ENCODE data around the gene NMBR. TPM values are rescaled to one million over a fixed set of nuclear protein-coding genes. Genes with fewer than 3 reads are reported as not detected.

The NMBR gene
- total and polyA plus RNA-seq, 2 of the 8 experiments (the other 6 are each of a cell fraction or from before 2014, with no cell fraction given): 0.08 TPM; not detected in 1

DNA sequence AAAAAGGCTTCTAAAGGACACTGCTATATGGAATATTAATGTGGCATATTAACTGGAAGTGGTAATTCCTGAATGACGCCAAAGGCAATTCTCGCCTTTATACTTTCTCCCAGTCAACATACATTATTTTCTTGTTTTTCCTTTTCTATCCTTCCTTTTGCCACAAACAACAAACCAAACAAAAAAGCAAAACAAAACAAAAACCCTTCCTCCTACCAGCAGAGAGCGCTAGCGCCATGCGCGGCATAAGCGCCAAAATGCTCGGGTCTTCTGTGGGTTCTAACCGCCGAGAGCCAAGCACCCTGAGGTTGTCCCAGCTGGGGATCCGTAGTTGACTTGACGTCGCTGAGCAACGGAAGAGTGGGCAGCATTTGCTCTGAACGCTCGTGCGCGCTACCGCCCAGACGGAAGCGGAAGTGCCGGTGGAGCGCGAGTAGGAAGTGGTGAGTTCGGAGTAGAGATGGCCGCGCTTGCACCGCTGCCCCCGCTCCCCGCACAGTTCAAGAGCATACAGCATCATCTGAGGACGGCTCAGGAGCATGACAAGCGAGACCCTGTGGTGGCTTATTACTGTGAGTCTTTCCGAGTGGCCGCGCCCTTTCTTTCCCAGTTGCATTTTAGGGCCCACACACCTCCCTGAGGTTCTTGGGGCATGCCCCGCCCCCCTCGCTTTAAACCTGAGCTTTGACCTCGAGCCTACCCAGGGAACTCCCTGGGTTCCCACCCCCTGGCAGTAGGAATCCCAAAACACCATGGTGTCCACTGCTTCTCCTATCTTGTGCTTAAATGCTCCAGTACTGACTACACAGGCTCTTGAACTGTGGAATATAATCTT lies at the start of gene NMBR, which contains the start of gene VTA1 (continued):
- TF ChIP-seq POLR2A (IDR thresholded peaks at IDR 0.05; ENCODE audit: control extremely low read depth in 1 of 2, low read depth in 2 of 2, low read length in 2 of 2): peak in 1 of 2 experiments; percentile 89; a peak in 2 of 3 replicates
- TF ChIP-seq YY1 (IDR thresholded peaks at IDR 0.05; ENCODE audit: low read depth, low read length): peak; percentile 84; the same call in 1 of the 2 replicates
- TF ChIP-seq TAF7 (optimal IDR thresholded peaks at IDR 0.05; ENCODE audit: borderline replicate concordance, low read depth, low read length): peak; percentile 7
- peak; percentile 84 to 87 for TF ChIP-seq RAD21 (IDR thresholded peaks at IDR 0.05 in 1 of 2, conservative IDR thresholded peaks at IDR 0.05 in 1 of 2; ENCODE audit: low read depth in 2 of 2, low read length in 2 of 2)
- 0 out of 2 replicates have a peak, but pooled peaks have one; percentile 43 for TF ChIP-seq TCF12 (IDR thresholded peaks at IDR 0.05; ENCODE audit: low read depth, low read length)
- TF ChIP-seq POLR2AphosphoS5 (IDR thresholded peaks at IDR 0.05; ENCODE audit: low read depth, low read length): peak; percentile 90
- no peak for TF ChIP-seq RXRA (IDR thresholded peaks at IDR 0.05; ENCODE audit: insufficient read depth, low read depth, low read length)
- TF ChIP-seq SP2 (IDR thresholded peaks at IDR 0.05; ENCODE audit: low read length): no peak
- TF ChIP-seq, protein P1, sequence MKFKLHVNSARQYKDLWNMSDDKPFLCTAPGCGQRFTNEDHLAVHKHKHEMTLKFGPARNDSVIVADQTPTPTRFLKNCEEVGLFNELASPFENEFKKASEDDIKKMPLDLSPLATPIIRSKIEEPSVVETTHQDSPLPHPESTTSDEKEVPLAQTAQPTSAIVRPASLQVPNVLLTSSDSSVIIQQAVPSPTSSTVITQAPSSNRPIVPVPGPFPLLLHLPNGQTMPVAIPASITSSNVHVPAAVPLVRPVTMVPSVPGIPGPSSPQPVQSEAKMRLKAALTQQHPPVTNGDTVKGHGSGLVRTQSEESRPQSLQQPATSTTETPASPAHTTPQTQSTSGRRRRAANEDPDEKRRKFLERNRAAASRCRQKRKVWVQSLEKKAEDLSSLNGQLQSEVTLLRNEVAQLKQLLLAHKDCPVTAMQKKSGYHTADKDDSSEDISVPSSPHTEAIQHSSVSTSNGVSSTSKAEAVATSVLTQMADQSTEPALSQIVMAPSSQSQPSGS (IDR thresholded peaks at IDR 0.05; ENCODE audit: low read length): no peak; the same call in 1 of the 2 replicates
- peak; percentile 83 for TF ChIP-seq TAF1 (IDR thresholded peaks at IDR 0.05; ENCODE audit: low read depth, low read length)
- TF ChIP-seq RNF2 (IDR thresholded peaks at IDR 0.05; ENCODE audit: borderline replicate concordance, low read depth, low read length, missing control alignments, poor library complexity, severe bottlenecking): no peak
- no peak for TF ChIP-seq SP1 (IDR thresholded peaks at IDR 0.05; ENCODE audit: low read depth, low read length)
- TF ChIP-seq SP4 (IDR thresholded peaks at IDR 0.05; ENCODE audit: low read length): no peak
- TF ChIP-seq GTF2F1 (IDR thresholded peaks at IDR 0.05; ENCODE audit: borderline replicate concordance, low read depth, low read length): no peak
- TF ChIP-seq MAX (IDR thresholded peaks at IDR 0.05): peak; percentile 91
- peak; percentile 59 to 82 (median 77) for TF ChIP-seq CTCF (IDR thresholded peaks at IDR 0.05; ENCODE audit: control extremely low read depth in 1 of 3, insufficient read depth in 1 of 3, low read depth in 1 of 3, low read length in 3 of 3)
- peak; percentile 91 to 96 for TF ChIP-seq SIN3A (conservative IDR thresholded peaks at IDR 0.05 in 1 of 2, IDR thresholded peaks at IDR 0.05 in 1 of 2; ENCODE audit: low read depth in 1 of 2, low read length in 2 of 2)
- peak; percentile 55; the same call in 1 of the 2 replicates for TF ChIP-seq KDM1A (IDR thresholded peaks at IDR 0.05; ENCODE audit: borderline replicate concordance, low read length)

Data from H1 (cell line).